Keratinocyte (primary cell): ENCODE results near the gene MINDY4.

Experiments
- CTCF ChIP-seq, 3 experiments: IDR thresholded peaks in 1 of 3; conservative IDR thresholded peaks in 1 of 3; optimal IDR thresholded peaks in 1 of 3; 2 replicates in 2 of 3; 3 replicates in 1 of 3; pipeline versions ENCODE3 to v1.5.1; 2011; ENCODE audit warnings: low read length in 3 of 3, mild to moderate bottlenecking in 3 of 3, moderate library complexity in 2 of 3, control low read depth in 1 of 3, inconsistent platforms in 1 of 3; ENCODE audit not compliant: insufficient read depth in 2 of 3; ENCODE audit errors: extremely low read depth in 1 of 3
- EZH2 ChIP-seq: IDR thresholded peaks from one replicate; pipeline ENCODE4 v1.6.1; 2012; ENCODE audit warnings: inconsistent platforms, mild to moderate bottlenecking, low read length, moderate library complexity

- no peak for TF ChIP-seq CTCF (optimal IDR thresholded peaks at IDR 0.05 in 1 of 3, IDR thresholded peaks at IDR 0.05 in 1 of 3, conservative IDR thresholded peaks at IDR 0.05 in 1 of 3; ENCODE audit: extremely low read depth in 1 of 3, insufficient read depth in 2 of 3, low read length in 3 of 3)
- no peak for TF ChIP-seq EZH2
Observed at GRCh38 chr7:30910411-30911073, 139.3 kb downstream of the MINDY4 start.
